ENCODE results near the gene TRIO.

The TRIO gene

GRCh38 chr5:14501353-14502293 lies 358.5 kb downstream of the TRIO start:
- DNase-seq, result no peak

- DNase-seq, result no peak
Measured at GRCh38 chr5:14502294-14502690, 359.1 kb downstream of the TRIO start.

GRCh38 chr5:14503017-14503680 lies 360.0 kb downstream of the TRIO start:
- DNase-seq, result no peak

- DNase-seq, result no peak
Measured at GRCh38 chr5:14503681-14504331, 360.7 kb downstream of the TRIO start.

- no peak for DNase-seq
Measured at GRCh38 chr5:14504332-14504727, 361.2 kb downstream of the TRIO start.

GRCh38 chr5:14504816-14505215 lies 361.7 kb downstream of the TRIO start:
- no peak for DNase-seq

- no peak for DNase-seq
Measured at GRCh38 chr5:14505310-14506139, 362.4 kb downstream of the TRIO start.

DNA sequence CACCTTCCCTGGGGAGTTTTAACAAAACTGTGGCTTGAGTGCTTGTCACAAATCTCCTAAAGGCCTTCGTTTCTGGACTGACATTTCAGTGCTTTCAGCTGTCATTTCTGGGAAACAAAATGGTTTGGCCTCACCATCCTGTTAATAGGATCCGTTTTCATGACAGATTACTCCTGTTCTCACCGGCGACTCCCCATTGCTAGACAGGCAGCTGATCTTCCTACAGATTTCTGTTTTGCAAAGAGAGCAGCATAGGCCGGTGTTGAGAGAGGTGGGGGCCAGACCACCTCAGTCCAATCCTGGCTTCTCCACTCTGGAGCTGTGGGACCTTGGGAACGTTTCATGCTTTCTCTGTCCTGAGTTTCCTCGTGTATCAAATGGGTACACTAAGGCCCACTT lies 363.0 kb downstream of the TRIO start:
- DNase-seq, result no peak

GRCh38 chr5:14506661-14507060 lies 363.5 kb downstream of the TRIO start:
- DNase-seq, result no peak

- no peak for DNase-seq
Measured at GRCh38 chr5:14507156-14507941, 364.2 kb downstream of the TRIO start.

DNA sequence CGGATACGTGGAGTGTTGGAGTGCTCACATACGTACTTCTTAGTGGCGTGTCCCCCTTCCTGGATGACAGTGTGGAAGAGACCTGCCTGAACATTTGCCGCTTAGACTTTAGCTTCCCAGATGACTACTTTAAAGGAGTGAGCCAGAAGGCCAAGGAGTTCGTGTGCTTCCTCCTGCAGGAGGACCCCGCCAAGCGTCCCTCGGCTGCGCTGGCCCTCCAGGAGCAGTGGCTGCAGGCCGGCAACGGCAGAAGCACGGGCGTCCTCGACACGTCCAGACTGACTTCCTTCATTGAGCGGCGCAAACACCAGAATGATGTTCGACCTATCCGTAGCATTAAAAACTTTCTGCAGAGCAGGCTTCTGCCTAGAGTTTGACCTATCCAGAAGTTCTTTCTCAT lies 364.9 kb downstream of the TRIO start:
- no peak for DNase-seq

GRCh38 chr5:14509556-14509955 lies 366.4 kb downstream of the TRIO start:
- no peak for DNase-seq

GRCh38 chr5:14510156-14510734 lies 367.1 kb downstream of the TRIO start:
- no peak for DNase-seq

- no peak for DNase-seq
Measured at GRCh38 chr5:14510880-14511279, 367.7 kb downstream of the TRIO start.

GRCh38 chr5:14512574-14512973 lies 369.4 kb downstream of the TRIO start:
- no peak for DNase-seq

DNA sequence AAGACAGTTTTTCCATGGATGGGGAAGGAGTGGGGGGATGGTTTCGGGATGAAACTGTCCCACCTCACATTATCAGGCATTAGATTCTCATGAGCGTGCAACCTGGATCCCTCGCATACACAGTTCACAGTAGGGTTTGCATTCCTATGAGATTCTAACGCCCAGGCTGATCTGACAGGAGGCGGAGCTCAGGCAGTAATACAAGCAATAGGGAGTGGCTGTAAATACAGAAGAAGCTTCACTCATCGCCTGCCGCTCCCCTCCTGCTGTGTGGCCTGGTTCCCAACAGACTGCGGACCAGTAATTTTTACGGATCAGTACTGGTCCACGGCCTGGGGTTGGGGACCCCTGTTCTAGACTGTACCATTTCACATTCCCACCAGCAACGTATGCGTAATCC lies 370.1 kb downstream of the TRIO start:
- DNase-seq, result no peak

- DNase-seq, result no peak
Measured at GRCh38 chr5:14516901-14517300, 373.8 kb downstream of the TRIO start.

- no peak for DNase-seq
Measured at GRCh38 chr5:14518638-14519037, 375.5 kb downstream of the TRIO start.

- DNase-seq, result no peak
Measured at GRCh38 chr5:14521748-14522147, 378.6 kb downstream of the TRIO start.

DNA sequence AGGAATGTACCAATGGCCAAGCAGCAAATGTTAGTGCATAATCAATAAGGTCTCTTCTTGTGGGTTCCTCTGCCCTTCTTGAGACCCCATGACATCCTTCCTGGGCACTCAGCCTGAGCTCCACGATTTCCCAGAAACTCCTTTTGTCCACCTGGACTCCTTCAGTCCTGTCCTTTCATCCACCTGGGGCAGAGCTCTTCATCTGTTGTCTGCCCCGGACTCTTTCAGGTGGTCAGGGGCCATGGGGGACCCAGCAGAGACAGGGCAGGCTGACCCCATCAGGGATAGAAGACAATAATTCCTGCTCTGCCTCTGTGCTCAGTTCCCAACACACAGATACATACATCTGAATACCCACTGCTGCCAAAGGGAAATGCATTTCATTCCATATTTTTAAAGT lies 379.6 kb downstream of the TRIO start:
- no peak for DNase-seq

DNA sequence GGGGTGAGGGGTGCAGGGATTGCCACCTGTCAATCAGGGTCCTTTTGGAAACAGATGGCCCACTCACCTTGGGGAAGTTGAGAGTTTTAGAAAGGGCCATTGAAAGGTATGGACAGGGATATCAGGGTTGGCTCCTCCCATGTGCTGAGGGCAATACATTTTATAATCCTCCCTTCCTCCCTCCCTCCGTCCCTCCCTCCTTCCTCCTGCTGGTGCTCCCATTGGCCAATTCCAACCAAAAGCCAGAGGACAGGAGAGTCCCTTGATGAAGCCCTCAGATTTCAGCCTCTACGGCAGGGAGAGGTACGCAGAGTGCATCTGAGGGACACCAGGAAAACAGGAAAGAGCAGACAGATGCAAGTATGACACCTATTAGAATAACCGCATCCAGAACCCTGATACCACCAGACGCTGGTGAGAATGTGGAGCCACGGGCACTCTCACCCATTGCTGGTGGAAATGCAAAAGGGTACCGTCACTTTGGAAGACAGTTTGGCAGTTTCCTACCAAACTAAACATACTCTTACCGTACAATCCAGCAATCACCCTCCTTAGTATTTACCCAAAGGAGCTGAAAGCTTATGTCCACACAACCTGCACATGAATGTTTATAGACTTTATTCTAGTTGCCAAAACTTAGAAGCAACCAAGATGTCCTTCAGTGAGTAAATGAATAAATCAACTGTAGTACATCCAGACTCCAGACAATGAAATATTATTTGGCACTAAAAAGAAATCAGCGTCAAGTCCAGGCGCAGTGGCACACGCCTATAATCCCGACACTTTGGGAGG lies 380.3 kb downstream of the TRIO start:
- no peak for DNase-seq

Data from MV-4-11 (cell line).